Prostate gland (tissue), 2 donors: ENCODE results near the gene SH3TC1. TPM values are rescaled to one million over a fixed set of nuclear protein-coding genes. Genes with fewer than 3 reads are reported as not detected.

ENCODE experiments used
- DNase-seq: peaks from one replicate; pipeline ENCODE4 v3.0.0-alpha.2; 2019; ENCODE audit warnings: low spot score
- H3K27ac ChIP-seq, 2 donors: fragments of 200-600 bp; sonication (generic); 2 replicates each; pipeline ENCODE4 v1.5.1; 2017 to 2019
- H3K27me3 ChIP-seq: fragments of 200-600 bp; sonication (generic); replicated peaks from 2 replicates; pipeline ENCODE4 v1.5.1; 2019; ENCODE audit not compliant: insufficient read depth
- H3K36me3 ChIP-seq, 2 donors: fragments of 200-600 bp; sonication (generic); 1 replicate in 1 of 2; 2 replicates in 1 of 2; pipeline versions ENCODE4 v1.5.1 to v1.8.1; 2017 to 2019
- H3K4me1 ChIP-seq: fragments of 200-600 bp; sonication (generic); replicated peaks from 2 replicates; pipeline ENCODE4 v1.5.1; 2019
- H3K4me3 ChIP-seq, 2 donors: fragments of 200-600 bp; sonication (generic); 2 replicates each; pipeline ENCODE4 v1.5.1; 2017 to 2019
- H3K9me3 ChIP-seq: fragments of 200-600 bp; sonication (generic); 2 replicates; pipeline ENCODE4 v1.5.1; 2017
- CTCF ChIP-seq, 4 experiments: fragments of 200-600 bp in 2 of 4; fragments of 450-650 bp in 2 of 4; sonication (generic) in 2 of 4; IDR thresholded peaks; 1 replicate in 3 of 4; 2 replicates in 1 of 4; pipeline ENCODE4 v1.5.1; 2016 to 2019; ENCODE audit warnings: antibody characterized with exemption in 4 of 4, mild to moderate bottlenecking in 2 of 4, moderate library complexity in 2 of 4
- POLR2A ChIP-seq: fragments of 450-650 bp; IDR thresholded peaks from one replicate; pipeline ENCODE4 v1.6.1; 2016; ENCODE audit warnings: antibody characterized with exemption, mild to moderate bottlenecking
- POLR2AphosphoS5 ChIP-seq: sonication (generic); formaldehyde crosslinking; IDR thresholded peaks from one replicate; pipeline ENCODE4 v1.6.1; 2017; ENCODE audit warnings: antibody characterized with exemption
- WGBS: methylation state at CpG from one replicate; pipeline ENCODE4 v1.1.5; 2018; 5-methylcytosine and 5-hydroxymethylcytosine counted together
- intact Hi-C: fragments of 100-400 bp; cut with DNase I; formaldehyde crosslinking; loops from one replicate; pipeline ENCODE4 v1.14.2; 2022
- total RNA-seq, 2 donors: library from RNA; depleted of rRNA; stranded (reverse); fragments of >200 nt; gene quantifications; one replicate each; pipeline ENCODE4 v1.1.0, GENCODE V29; 2016

SH3TC1 gene
- total RNA-seq, 2 donors from 2014 or later = 22.4 to 37.5 TPM

- Histone ChIP-seq H3K4me3 (no peak overlapping the region), H3K9me3 (no peaks in the 10 kb centered on the region), H3K4me1 (no peaks in the 10 kb centered on the region), H3K36me3 (no peaks in the 10 kb centered on the region), H3K27me3 (no peaks in the 10 kb centered on the region), H3K27ac (no peak overlapping the region)
- intact Hi-C loops = no loop called here
- TF ChIP-seq CTCF (IDR thresholded peaks at IDR 0.05) = no peak
- TF ChIP-seq POLR2A = no peak
- no peak for TF ChIP-seq POLR2AphosphoS5
- DNase-seq = no peak
- WGBS = 90% methylated on average over 18 of the region's 18 CpGs
These were observed 88.5 kb downstream of the SH3TC1 start for GRCh38 chr4:8287343-8288280.

DNA sequence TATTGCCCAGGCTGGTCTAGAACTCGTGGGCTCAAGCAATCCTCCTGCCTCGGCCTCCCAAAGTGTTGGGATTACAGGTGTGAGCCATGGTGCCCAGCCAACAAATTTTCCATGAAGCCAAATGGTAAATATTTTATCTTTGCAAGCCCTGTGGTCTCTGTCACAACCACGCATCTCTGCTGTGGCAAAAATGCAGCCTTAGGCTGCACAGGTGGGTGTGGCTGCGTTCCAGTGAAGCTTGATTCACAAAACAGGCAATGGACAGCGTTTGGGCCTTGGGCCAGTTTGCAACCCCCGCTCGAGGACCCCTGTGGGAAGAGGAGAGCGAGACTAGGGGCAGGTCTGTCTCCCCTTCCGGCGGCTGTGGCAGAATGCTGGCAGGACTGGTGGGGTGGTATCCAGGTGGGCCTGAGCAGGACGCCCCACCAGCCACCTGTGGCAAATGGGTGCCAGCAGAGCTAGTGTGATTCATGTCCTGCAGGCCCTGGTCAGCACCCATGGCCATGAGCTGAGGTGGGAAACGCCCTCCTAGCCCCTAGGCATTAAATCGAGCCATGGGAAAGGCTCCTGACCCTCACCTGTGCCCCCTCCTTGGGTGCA is 90.2 kb downstream of the SH3TC1 start:
- H3K36me3 ChIP-seq = no peaks in the 10 kb centered on the region
- DNase-seq = no peak

GRCh38 chr4:8289956-8290700 is 91.0 kb downstream of the SH3TC1 start:
- TF ChIP-seq CTCF (IDR thresholded peaks at IDR 0.05) (no peak), POLR2AphosphoS5 (no peak), POLR2A (no peak)
- 90% methylated on average over 29 of the region's 29 CpGs for WGBS
- intact Hi-C loops = no loop called here
- H3K27ac ChIP-seq = no peak overlapping the region
- no peaks in the 10 kb centered on the region for H3K36me3 ChIP-seq
- no peaks in the 10 kb centered on the region for H3K27me3 ChIP-seq
- no peaks in the 10 kb centered on the region for H3K4me1 ChIP-seq
- no peak overlapping the region for H3K4me3 ChIP-seq
- no peak for DNase-seq
- H3K9me3 ChIP-seq = no peaks in the 10 kb centered on the region

More for the DNA sequence above, 90.2 kb downstream of the SH3TC1 start:
- Histone ChIP-seq H3K4me1 (no peaks in the 10 kb centered on the region), H3K9me3 (no peaks in the 10 kb centered on the region), H3K27ac (no peak overlapping the region), H3K4me3 (no peak overlapping the region), H3K27me3 (no peaks in the 10 kb centered on the region)
- TF ChIP-seq POLR2AphosphoS5 (no peak), POLR2A (no peak), CTCF (IDR thresholded peaks at IDR 0.05) (no peak)
- intact Hi-C loops = no loop called here
- WGBS = 59% methylated on average over 11 of the region's 13 CpGs

DNA sequence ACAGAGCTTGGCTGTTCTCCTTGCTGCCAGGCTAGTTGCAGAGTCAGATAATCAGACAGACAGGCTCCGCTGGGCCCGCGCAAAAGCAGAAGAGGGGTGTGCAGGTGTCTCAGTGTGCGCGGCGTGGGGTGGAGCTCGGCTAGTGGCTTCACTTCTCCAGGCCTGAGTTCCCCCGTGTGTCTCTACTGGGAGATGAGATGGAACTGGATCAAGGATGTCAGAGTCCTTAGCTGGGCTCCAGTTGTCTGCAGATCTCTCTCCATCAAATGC is 91.5 kb downstream of the SH3TC1 start:
- H3K4me3 ChIP-seq = no peak overlapping the region
- no peaks in the 10 kb centered on the region for H3K9me3 ChIP-seq
- H3K36me3 ChIP-seq = no peaks in the 10 kb centered on the region
- intact Hi-C loops = no loop called here
- H3K4me1 ChIP-seq = no peaks in the 10 kb centered on the region
- no peak overlapping the region for H3K27ac ChIP-seq
- no peaks in the 10 kb centered on the region for H3K27me3 ChIP-seq
- no peak for DNase-seq
- WGBS = 93% methylated on average over 8 of the region's 8 CpGs
- no peak for TF ChIP-seq POLR2AphosphoS5
- no peak for TF ChIP-seq CTCF (IDR thresholded peaks at IDR 0.05)
- TF ChIP-seq POLR2A = no peak

Other genes with a start within 250 kb of the SH3TC1 start
- 1 to 10 TPM; 2.6 to 7.3 TPM for gene ABLIM2, start 40.5 kb upstream of the SH3TC1 start, total RNA-seq
- gene HTRA3, start 70.5 kb downstream of the SH3TC1 start, total RNA-seq = 10 to 100 TPM in 1 of 2 donors, 1 to 10 TPM in 1; 6.0 to 18.9 TPM
- gene ACOX3, start 241.4 kb downstream of the SH3TC1 start, total RNA-seq = 10 to 100 TPM; 65.7 to 75.4 TPM
- gene TRMT44, start 241.5 kb downstream of the SH3TC1 start, total RNA-seq = 10 to 100 TPM; 35.2 to 63.9 TPM